GM10248 (cell line): ENCODE measurements around the gene DYRK4.

ENCODE experiments used
- CTCF ChIA-PET: fragments of 300-600 bp; sonication (Branson Sonifier 250); formaldehyde crosslinking; extraction: SDS; loops from one replicate; lab custom pipeline; 2021; ENCODE audit warnings: antibody characterized with exemption; lab: Yijun Ruan, JAX
- POLR2A ChIA-PET: fragments of 350-650 bp; sonication (Branson Sonifier 250); formaldehyde crosslinking; extraction: SDS; loops from one replicate; lab custom pipeline; 2020; ENCODE audit warnings: antibody characterized with exemption; lab: Yijun Ruan, JAX
- DNase-seq: peaks from one replicate; pipeline ENCODE4 v3.0.0; 2012; ENCODE audit errors: extremely low spot score
- CTCF ChIP-seq: IDR thresholded peaks from 2 replicates; pipeline ENCODE4 v1.5.1; 2012; ENCODE audit warnings: mild to moderate bottlenecking, low read depth; ENCODE audit errors: extremely low read depth, missing control alignments, control extremely low read depth

Gene DYRK4

DNA sequence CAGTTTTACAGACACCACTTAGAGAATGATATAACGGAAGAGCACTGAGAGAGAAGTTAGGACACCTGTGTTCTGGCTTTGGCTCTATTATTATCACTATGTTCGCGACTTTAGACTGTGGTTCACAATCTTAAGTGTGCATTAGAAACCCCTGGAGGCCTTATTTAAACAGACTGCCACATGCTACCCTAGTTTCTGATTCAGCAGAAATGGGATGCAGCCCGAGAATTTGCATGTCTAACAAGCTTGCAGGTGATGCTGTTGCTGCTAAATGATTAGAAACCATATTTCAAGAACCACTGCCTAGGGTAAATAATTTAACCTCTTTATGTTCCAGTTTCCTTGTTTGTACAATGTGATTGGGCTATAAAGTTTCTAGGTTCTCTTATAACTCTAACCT is 26.9 kb upstream of the DYRK4 start:
- TF ChIP-seq CTCF = no peak
- CTCF ChIA-PET = no interaction called here
- peak; percentile 4 for DNase-seq
- POLR2A ChIA-PET = interaction anchor here (0.6 to 0.7 kb wide), 2 partner anchors 324 to 838 kb away, joined by 3 to 6 read pairs; no protein-coding TSS in a partner anchor

DNA sequence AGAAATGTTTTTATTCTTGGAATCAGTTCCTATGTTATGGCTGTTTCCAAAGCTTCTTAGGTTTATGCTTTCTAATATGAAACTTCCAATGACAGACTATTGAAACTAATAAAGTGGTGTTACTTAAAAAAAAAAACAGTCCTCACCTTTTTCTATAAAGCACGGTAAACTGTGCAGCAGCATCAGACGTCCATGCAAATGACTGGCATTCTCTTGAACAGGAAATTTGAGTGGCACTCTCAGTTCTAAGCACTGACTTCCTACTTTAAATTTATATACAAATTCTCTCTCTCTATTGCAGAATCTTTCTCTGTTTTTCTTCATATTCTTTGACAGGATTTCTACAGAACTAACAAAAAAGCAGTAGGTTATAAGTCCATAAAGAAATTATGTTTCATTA is 26.1 kb upstream of the DYRK4 start:
- POLR2A ChIA-PET = interaction anchor here (0.7 kb wide), 1 partner anchor 838 kb away, joined by 3 read pairs; no protein-coding TSS in a partner anchor
- no peak for TF ChIP-seq CTCF
- CTCF ChIA-PET = no interaction called here
- DNase-seq = no peak

GRCh38 chr12:4538207-4539160 is 23.5 kb upstream of the DYRK4 start, which contains the start of gene RAD51AP1:
Gene RAD51AP1, plus strand, starts transcription at chr12:4538890. Its CDS starts 50 bp downstream, at chr12:4538940.
- no peak for TF ChIP-seq CTCF
- POLR2A ChIA-PET = interaction anchor here (0.5 kb wide), 1 partner anchor 1749 kb away, joined by 5 read pairs; no protein-coding TSS in a partner anchor
- DNase-seq = peak; percentile 91
- CTCF ChIA-PET = interaction anchor here (1.2 kb wide), 1 partner anchor 11 kb away, joined by 3 read pairs; no protein-coding TSS in a partner anchor

GRCh38 chr12:4539167-4539870 is 22.7 kb upstream of the DYRK4 start:
- POLR2A ChIA-PET = no interaction called here
- no peak for DNase-seq
- CTCF ChIA-PET = no interaction called here
- TF ChIP-seq CTCF = no peak

- CTCF ChIA-PET = interaction anchor here (1.2 kb wide), 1 partner anchor 9 kb away, joined by 5 read pairs; no protein-coding TSS in a partner anchor
- no peak for TF ChIP-seq CTCF
- no peak for DNase-seq
- POLR2A ChIA-PET = no interaction called here
Observed at GRCh38 chr12:4540170-4540569, 21.8 kb upstream of the DYRK4 start.

GRCh38 chr12:4540638-4541037 is 21.4 kb upstream of the DYRK4 start:
- CTCF ChIA-PET = interaction anchor here (1.2 kb wide), 1 partner anchor 10 kb away, joined by 5 read pairs; no protein-coding TSS in a partner anchor
- no peak for DNase-seq
- POLR2A ChIA-PET = no interaction called here
- TF ChIP-seq CTCF = no peak
